K562 (cell line): ENCODE measurements around the gene HNRNPF. TPM values are rescaled to one million over a fixed set of nuclear protein-coding genes. Genes with fewer than 3 reads are reported as not detected.

ENCODE experiments used
- ARID2 ChIP-seq: fragments of 450-650 bp; IDR thresholded peaks from 2 replicates; pipeline ENCODE4 v1.6.1; 2017; ENCODE audit warnings: antibody characterized with exemption, mild to moderate bottlenecking
- E4F1 ChIP-seq: fragments of 250-450 bp; sonication (Bioruptor Pico); IDR thresholded peaks from 2 replicates; pipeline ENCODE4 v1.5.0; 2021; ENCODE audit warnings: mild to moderate bottlenecking, borderline replicate concordance
- ETS1 ChIP-seq: conservative IDR thresholded peaks from 2 replicates; pipeline ENCODE4 v1.6.1; 2011; ENCODE audit warnings: low read depth, mild to moderate bottlenecking, low read length; ENCODE audit not compliant: control insufficient read depth
- KDM2B ChIP-seq: fragments of 250-450 bp; sonication (Bioruptor Pico); IDR thresholded peaks from 2 replicates; pipeline ENCODE4 v1.8.0; 2021; ENCODE audit warnings: mild to moderate bottlenecking, moderate library complexity
- MAZ ChIP-seq, 2 experiments: fragments of 450-650 bp in 1 of 2; sonication (generic) in 1 of 2; formaldehyde crosslinking; IDR thresholded peaks in 1 of 2; conservative IDR thresholded peaks in 1 of 2; 2 replicates each; pipeline versions ENCODE4 v1.4.0 to v1.5.0; 2020; ENCODE audit warnings: mild to moderate bottlenecking in 1 of 2, missing genetic modification reagents in 1 of 2
- MBD1 ChIP-seq: fragments of 250-450 bp; sonication (Bioruptor Pico); IDR thresholded peaks from 2 replicates; pipeline ENCODE4 v1.8.0; 2022; ENCODE audit warnings: inconsistent platforms
- MTA1 ChIP-seq: fragments of 450-650 bp; IDR thresholded peaks from 2 replicates; pipeline ENCODE4 v1.6.1; 2017; ENCODE audit warnings: borderline replicate concordance
- NCOA4 ChIP-seq: fragments of 450-650 bp; IDR thresholded peaks from 2 replicates; pipeline ENCODE4 v1.6.1; 2018; ENCODE audit warnings: mild to moderate bottlenecking; ENCODE audit not compliant: partially characterized antibody
- NFE2 ChIP-seq: IDR thresholded peaks from 2 replicates; pipeline ENCODE4 v1.6.1; 2014; ENCODE audit warnings: antibody characterized with exemption, low read depth
- PHB ChIP-seq: fragments of 250-450 bp; sonication (Bioruptor Pico); IDR thresholded peaks from 2 replicates; pipeline ENCODE4 v1.5.0; 2021
- PKNOX1 ChIP-seq: fragments of 450-650 bp; IDR thresholded peaks from 2 replicates; pipeline ENCODE4 v1.6.1; 2016
- RERE ChIP-seq: sonication (generic); formaldehyde crosslinking; IDR thresholded peaks from 2 replicates; pipeline ENCODE4 v1.8.0; 2023; ENCODE audit warnings: missing genetic modification reagents, mild to moderate bottlenecking, borderline replicate concordance
- SMC3 ChIP-seq: conservative IDR thresholded peaks from 2 replicates; pipeline ENCODE4 v1.6.1; 2011; ENCODE audit warnings: low read depth, low read length, improper control_type of control experiment; ENCODE audit not compliant: insufficient read depth
- ZKSCAN1 ChIP-seq: fragments of 150-350 bp; IDR thresholded peaks from 2 replicates; pipeline ENCODE4 v1.6.1; 2016; ENCODE audit warnings: low read depth, low read length
- ZNF282 ChIP-seq: sonication (generic); formaldehyde crosslinking; IDR thresholded peaks from 2 replicates; pipeline ENCODE4 v1.8.1; 2023; ENCODE audit warnings: missing genetic modification reagents
- polyA plus RNA-seq, 8 experiments: library from polyadenylated mRNA; depleted of rRNA in 4 of 8; stranded (reverse) in 5 of 8; unstranded in 3 of 8; fragments of >200 nt; fragmentation: Nextera tagmentation in 2 of 8; fragmentation: Illumina TruSeq in 1 of 8; extraction: Ambion mirVana in 2 of 8; extraction: Trizol in 1 of 8; gene quantifications; 2 replicates each; pipeline versions ENCODE4 v1.2.1 to v1.2.3, GENCODE V29; 2011 to 2014; ENCODE audit warnings: inconsistent platforms in 1 of 8, missing spikeins in 1 of 8
- total RNA-seq, 7 experiments: library from RNA; depleted of rRNA in 6 of 7; stranded (reverse); fragments of >200 nt in 6 of 7; fragmentation: Illumina TruSeq in 2 of 7; extraction: Trizol in 2 of 7; gene quantifications; 2 replicates each; pipeline versions ENCODE4 v1.2.1 to v1.2.3, GENCODE V29; 2011 to 2021; ENCODE audit warnings: low replicate concordance in 1 of 7

The HNRNPF gene
- total and polyA plus RNA-seq, 9 of the 15 experiments (the other 6 are each of a cell fraction or from before 2014, with no cell fraction given) = 192 to 489 (median 416) TPM

- TF ChIP-seq PKNOX1 (no peak), NCOA4 (no peak), ZNF282 (CRISPR knock-in tag) (0 out of 2 replicates have a peak, but pooled peaks have one; percentile 39), KDM2B (CRISPR knock-in tag) (0 out of 2 replicates have a peak, but pooled peaks have one; percentile 15), PHB (no peak), MTA1 (0 out of 2 replicates have a peak, but pooled peaks have one; percentile 43), SMC3 (no peak), MAZ (CRISPR knock-in tag; conservative IDR thresholded peaks at IDR 0.05 in 1 of 2, IDR thresholded peaks at IDR 0.05 in 1 of 2) (peak; percentile 27 to 48; a peak in 1 of 4 replicates), MBD1 (CRISPR knock-in tag) (no peak), NFE2 (peak; percentile 9; the same call in 1 of the 2 replicates), ARID2 (no peak), E4F1 (CRISPR knock-in tag) (no peak), RERE (CRISPR knock-in tag) (no peak), ZKSCAN1 (peak; percentile 36; the same call in 1 of the 2 replicates), ETS1 (peak; percentile 50)
Measured at GRCh38 chr10:43407576-43408330, 1.2 kb downstream of the HNRNPF start (continued).
